HG03175 (cell line): Measurements from ENCODE around the gene GCLM.
"Not testable (repeated sequence)": the region's sequence is repeated elsewhere in the genome, so short reads cannot be mapped to it uniquely, and the experiment has no call there.

Experiments
- ATAC-seq: cut with Tn5 transposase; IDR thresholded peaks from one replicate; pipeline ENCODE4 v1.9.1; 2021; ENCODE audit warnings: mild to moderate bottlenecking, moderate library complexity; ENCODE audit not compliant: unreplicated experiment

The GCLM gene

GRCh38 chr1:93909146-93910050 lies at the start of gene GCLM:
TSS of gene GCLM (minus strand) at chr1:93909430. CDS start at chr1:93909163, 267 bp downstream.
- ATAC-seq = peak; percentile 95

GRCh38 chr1:93958726-93959100 lies 49.5 kb upstream of the GCLM start:
- ATAC-seq = no peak

- no peak for ATAC-seq
Measured at GRCh38 chr1:93958032-93958725, 48.9 kb upstream of the GCLM start.

GRCh38 chr1:93955765-93956164 lies 46.5 kb upstream of the GCLM start:
- no peak for ATAC-seq

- ATAC-seq = not testable (repeated sequence)
Measured at GRCh38 chr1:93947002-93947686, 37.9 kb upstream of the GCLM start.

GRCh38 chr1:93938461-93939145 lies 29.4 kb upstream of the GCLM start:
- ATAC-seq = no peak

GRCh38 chr1:93937997-93938396 lies 28.8 kb upstream of the GCLM start:
- ATAC-seq = no peak

- no peak for ATAC-seq
Measured at GRCh38 chr1:93925206-93925605, 16.0 kb upstream of the GCLM start.

GRCh38 chr1:93919780-93920179 lies 10.6 kb upstream of the GCLM start:
- no peak for ATAC-seq

- ATAC-seq = no peak
Measured at GRCh38 chr1:93917302-93917701, 8.1 kb upstream of the GCLM start.

- not testable (repeated sequence) for ATAC-seq
Measured at GRCh38 chr1:93910880-93911279, 1.6 kb upstream of the GCLM start.

- no peak for ATAC-seq
Measured at GRCh38 chr1:93910305-93910704, 1.1 kb upstream of the GCLM start.

GRCh38 chr1:93908394-93909145 lies 660 bp downstream of the GCLM start:
- ATAC-seq = peak; percentile 49

GRCh38 chr1:93907718-93908117 lies 1.5 kb downstream of the GCLM start:
- ATAC-seq = no peak

GRCh38 chr1:93906480-93906879 lies 2.8 kb downstream of the GCLM start:
- no peak for ATAC-seq

GRCh38 chr1:93905734-93906133 lies 3.5 kb downstream of the GCLM start:
- ATAC-seq = no peak

GRCh38 chr1:93905051-93905450 lies 4.2 kb downstream of the GCLM start:
- ATAC-seq = no peak

GRCh38 chr1:93904228-93904627 lies 5.0 kb downstream of the GCLM start:
- ATAC-seq = no peak

- ATAC-seq = no peak
Measured at GRCh38 chr1:93900723-93901504, 8.3 kb downstream of the GCLM start.
